ENCODE data around the gene CNTN1. TPM values are rescaled to one million over a fixed set of nuclear protein-coding genes. Genes with fewer than 3 reads are reported as not detected.
A peak's percentile ranks its signal among the peaks of the same experiment; 100 is the strongest.

The CNTN1 gene
- total RNA-seq, 1 donor from 2014 or later = 0.46 TPM

- H3K4me3 Mint-ChIP-seq (ENCODE audit: unreplicated experiment) = no peak overlapping the region
- no peak for TF ChIP-seq CTCF (IDR thresholded peaks at IDR 0.05; ENCODE audit: unreplicated experiment)
- H3K4me1 Mint-ChIP-seq (ENCODE audit: unreplicated experiment) = peaks cover 7% of the 10 kb centered on the region
Measured at GRCh38 chr12:40892528-40892927, 200.3 kb downstream of the CNTN1 start.

GRCh38 chr12:40898505-40898904 lies 206.3 kb downstream of the CNTN1 start:
- no peaks in the 10 kb centered on the region for H3K9me3 Mint-ChIP-seq (ENCODE audit: unreplicated experiment)
- H3K27ac Mint-ChIP-seq (ENCODE audit: unreplicated experiment) = no peak overlapping the region
- H3K36me3 Mint-ChIP-seq (ENCODE audit: low read depth, unreplicated experiment) = no peaks in the 10 kb centered on the region
- no peak for DNase-seq (ENCODE audit: low spot score)
- peaks cover 13% of the 10 kb centered on the region for H3K4me1 Mint-ChIP-seq (ENCODE audit: unreplicated experiment)
- no peaks in the 10 kb centered on the region for H3K27me3 Mint-ChIP-seq (ENCODE audit: unreplicated experiment)
- TF ChIP-seq CTCF (IDR thresholded peaks at IDR 0.05; ENCODE audit: unreplicated experiment) = no peak
- H3K4me3 Mint-ChIP-seq (ENCODE audit: unreplicated experiment) = no peak overlapping the region

More at GRCh38 chr12:40892528-40892927, 200.3 kb downstream of the CNTN1 start:
- no peaks in the 10 kb centered on the region for H3K9me3 Mint-ChIP-seq (ENCODE audit: unreplicated experiment)
- H3K27ac Mint-ChIP-seq (ENCODE audit: unreplicated experiment) = no peak overlapping the region
- no peak for DNase-seq (ENCODE audit: low spot score)
- H3K36me3 Mint-ChIP-seq (ENCODE audit: low read depth, unreplicated experiment) = no peaks in the 10 kb centered on the region
- no peaks in the 10 kb centered on the region for H3K27me3 Mint-ChIP-seq (ENCODE audit: unreplicated experiment)

- Mint-ChIP-seq H3K27ac (ENCODE audit: unreplicated experiment) (no peak overlapping the region), H3K4me3 (ENCODE audit: unreplicated experiment) (no peak overlapping the region), H3K36me3 (ENCODE audit: low read depth, unreplicated experiment) (no peaks in the 10 kb centered on the region), H3K9me3 (ENCODE audit: unreplicated experiment) (no peaks in the 10 kb centered on the region), H3K4me1 (ENCODE audit: unreplicated experiment) (peaks cover 10% of the 10 kb centered on the region), H3K27me3 (ENCODE audit: unreplicated experiment) (no peaks in the 10 kb centered on the region)
- DNase-seq (ENCODE audit: low spot score) = peak; percentile 40
- no peak for TF ChIP-seq CTCF (IDR thresholded peaks at IDR 0.05; ENCODE audit: unreplicated experiment)
Measured at GRCh38 chr12:40903040-40903439, 210.8 kb downstream of the CNTN1 start.

- H3K9me3 Mint-ChIP-seq (ENCODE audit: unreplicated experiment) = no peaks in the 10 kb centered on the region
- DNase-seq (ENCODE audit: low spot score) = no peak
- no peaks in the 10 kb centered on the region for H3K27me3 Mint-ChIP-seq (ENCODE audit: unreplicated experiment)
- no peak overlapping the region for H3K27ac Mint-ChIP-seq (ENCODE audit: unreplicated experiment)
- H3K4me3 Mint-ChIP-seq (ENCODE audit: unreplicated experiment) = no peak overlapping the region
- TF ChIP-seq CTCF (IDR thresholded peaks at IDR 0.05; ENCODE audit: unreplicated experiment) = no peak
- no peaks in the 10 kb centered on the region for H3K36me3 Mint-ChIP-seq (ENCODE audit: low read depth, unreplicated experiment)
- H3K4me1 Mint-ChIP-seq (ENCODE audit: unreplicated experiment) = peaks cover 10% of the 10 kb centered on the region
Measured at GRCh38 chr12:40907115-40907527, 214.9 kb downstream of the CNTN1 start.

- H3K27me3 Mint-ChIP-seq (ENCODE audit: unreplicated experiment) = no peaks in the 10 kb centered on the region
- H3K36me3 Mint-ChIP-seq (ENCODE audit: low read depth, unreplicated experiment) = no peaks in the 10 kb centered on the region
- no peak for DNase-seq (ENCODE audit: low spot score)
- H3K9me3 Mint-ChIP-seq (ENCODE audit: unreplicated experiment) = no peaks in the 10 kb centered on the region
- H3K27ac Mint-ChIP-seq (ENCODE audit: unreplicated experiment) = no peak overlapping the region
- H3K4me1 Mint-ChIP-seq (ENCODE audit: unreplicated experiment) = no peaks in the 10 kb centered on the region
- H3K4me3 Mint-ChIP-seq (ENCODE audit: unreplicated experiment) = no peak overlapping the region
- no peak for TF ChIP-seq CTCF (IDR thresholded peaks at IDR 0.05; ENCODE audit: unreplicated experiment)
Measured at GRCh38 chr12:40911676-40912075, 219.4 kb downstream of the CNTN1 start.

Measured in endothelial cell (in vitro differentiated cells).